Activated gamma-delta T cell treated with Interleukin-2 at 50 U/mL for 16 hours (primary cell): ENCODE results near the gene MYO7A.
"Not testable (repeated sequence)": the region's sequence is repeated elsewhere in the genome, so short reads cannot be mapped to it uniquely, and the experiment has no call there.

Experiments
- DNase-seq: peaks from one replicate; pipeline ENCODE4 v3.0.0-alpha.2; 2020

Gene MYO7A

GRCh38 chr11:77093056-77093891, 34.8 kb upstream of the MYO7A start:
- DNase-seq = no peak

GRCh38 chr11:77093987-77094840, 33.8 kb upstream of the MYO7A start:
- no peak for DNase-seq

- no peak for DNase-seq
These were observed 33.1 kb upstream of the MYO7A start for GRCh38 chr11:77094841-77095365.

- no peak for DNase-seq
These were observed 32.2 kb upstream of the MYO7A start for GRCh38 chr11:77095551-77096490.

- DNase-seq = no peak
These were observed 31.4 kb upstream of the MYO7A start for GRCh38 chr11:77096591-77097019.

DNA sequence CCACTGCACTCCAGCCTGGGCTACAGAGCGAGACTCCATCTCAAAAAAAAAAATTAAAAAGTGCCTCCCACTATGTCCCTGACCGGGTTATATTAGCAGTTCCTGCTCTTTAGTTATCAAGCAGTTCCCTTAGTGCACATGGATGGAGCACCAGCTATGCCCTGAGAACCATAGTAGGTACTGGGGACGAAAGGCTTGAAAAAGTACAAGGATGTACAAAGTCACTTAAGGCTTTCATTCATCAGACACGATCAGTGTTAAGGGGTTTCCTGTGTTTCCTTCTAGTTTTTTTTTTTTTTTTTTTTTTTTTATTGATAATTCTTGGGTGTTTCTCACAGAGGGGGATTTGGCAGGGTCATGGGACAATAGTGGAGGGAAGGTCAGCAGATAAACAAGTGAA, 30.9 kb upstream of the MYO7A start:
- DNase-seq = not testable (repeated sequence)

GRCh38 chr11:77100166-77101042, 27.6 kb upstream of the MYO7A start:
- no peak for DNase-seq

DNA sequence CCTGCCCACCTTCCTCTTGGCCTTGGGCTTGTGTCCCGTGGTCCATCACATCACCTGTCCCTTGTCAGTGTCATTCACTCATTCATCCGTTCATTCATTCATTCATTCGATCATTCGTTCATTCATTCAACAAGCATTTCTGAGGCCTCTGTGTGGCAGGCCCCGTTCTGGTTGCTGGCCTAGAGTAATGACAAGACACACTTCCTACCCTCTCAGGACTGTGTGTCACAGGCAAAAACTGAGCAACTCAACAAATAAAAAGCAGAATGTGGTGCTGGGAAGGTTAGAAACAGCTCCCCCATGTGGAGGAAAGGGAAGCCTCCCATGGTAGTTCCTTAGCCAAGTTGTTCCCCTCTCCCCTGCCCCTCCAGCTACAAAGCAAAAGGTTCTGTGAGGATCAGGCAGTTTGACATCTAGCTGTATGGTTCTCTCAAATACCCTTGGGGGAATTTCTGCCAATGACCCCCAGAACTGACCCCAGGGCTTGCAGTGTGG, 27.0 kb upstream of the MYO7A start:
- DNase-seq = no peak

GRCh38 chr11:77102246-77103210, 25.5 kb upstream of the MYO7A start, which contains the start of gene OMP:
Gene OMP (plus strand): TSS chr11:77102840. CDS start chr11:77102840, 0 bp downstream.
- DNase-seq = no peak

GRCh38 chr11:77103319-77103718, 24.7 kb upstream of the MYO7A start:
- DNase-seq = no peak

GRCh38 chr11:77104727-77105126, 23.3 kb upstream of the MYO7A start:
- no peak for DNase-seq

DNA sequence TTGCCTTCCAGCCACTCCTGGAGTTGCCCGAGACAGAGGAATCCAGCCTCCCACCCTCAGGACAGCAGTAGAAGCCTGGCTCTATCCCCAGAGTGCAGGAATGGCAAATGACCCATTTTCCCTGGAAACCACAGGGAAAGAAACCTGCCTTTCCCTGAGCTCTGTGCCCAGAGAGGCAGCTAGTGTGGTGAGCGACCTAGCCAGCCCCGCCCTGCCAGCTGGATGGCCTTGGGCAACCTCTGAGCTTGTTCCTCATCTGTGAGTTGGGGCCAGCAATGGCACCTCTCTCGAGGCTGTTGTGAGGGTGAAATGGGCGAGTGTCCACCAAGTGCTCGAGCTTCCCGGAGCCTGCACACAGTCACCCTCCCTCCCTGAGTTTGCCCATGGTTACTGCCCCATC, 21.7 kb upstream of the MYO7A start:
- DNase-seq = no peak

DNA sequence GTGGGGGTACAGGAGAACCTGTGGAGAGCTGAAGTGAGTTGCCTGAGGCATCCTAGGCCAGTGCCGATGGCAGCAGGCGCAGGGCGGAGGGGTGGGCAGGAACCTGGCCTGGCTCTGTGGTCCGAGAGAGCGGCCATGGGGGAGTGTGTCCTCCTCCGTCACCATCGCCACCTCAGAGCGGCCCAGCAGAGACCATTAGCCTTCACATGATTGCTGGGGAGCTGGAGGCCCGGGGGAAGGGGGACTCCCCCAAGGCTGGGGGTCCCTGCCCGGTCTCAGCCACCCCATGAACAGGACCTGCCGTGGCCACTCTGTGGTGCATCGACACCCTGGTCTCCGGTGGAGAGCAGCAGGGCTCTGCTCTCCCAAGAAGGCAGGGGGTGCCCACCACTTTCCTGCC, 21.3 kb upstream of the MYO7A start:
- DNase-seq = no peak

- DNase-seq = no peak
These were observed 20.1 kb upstream of the MYO7A start for GRCh38 chr11:77107950-77108349.

GRCh38 chr11:77108436-77108835, 19.6 kb upstream of the MYO7A start:
- DNase-seq = no peak

DNA sequence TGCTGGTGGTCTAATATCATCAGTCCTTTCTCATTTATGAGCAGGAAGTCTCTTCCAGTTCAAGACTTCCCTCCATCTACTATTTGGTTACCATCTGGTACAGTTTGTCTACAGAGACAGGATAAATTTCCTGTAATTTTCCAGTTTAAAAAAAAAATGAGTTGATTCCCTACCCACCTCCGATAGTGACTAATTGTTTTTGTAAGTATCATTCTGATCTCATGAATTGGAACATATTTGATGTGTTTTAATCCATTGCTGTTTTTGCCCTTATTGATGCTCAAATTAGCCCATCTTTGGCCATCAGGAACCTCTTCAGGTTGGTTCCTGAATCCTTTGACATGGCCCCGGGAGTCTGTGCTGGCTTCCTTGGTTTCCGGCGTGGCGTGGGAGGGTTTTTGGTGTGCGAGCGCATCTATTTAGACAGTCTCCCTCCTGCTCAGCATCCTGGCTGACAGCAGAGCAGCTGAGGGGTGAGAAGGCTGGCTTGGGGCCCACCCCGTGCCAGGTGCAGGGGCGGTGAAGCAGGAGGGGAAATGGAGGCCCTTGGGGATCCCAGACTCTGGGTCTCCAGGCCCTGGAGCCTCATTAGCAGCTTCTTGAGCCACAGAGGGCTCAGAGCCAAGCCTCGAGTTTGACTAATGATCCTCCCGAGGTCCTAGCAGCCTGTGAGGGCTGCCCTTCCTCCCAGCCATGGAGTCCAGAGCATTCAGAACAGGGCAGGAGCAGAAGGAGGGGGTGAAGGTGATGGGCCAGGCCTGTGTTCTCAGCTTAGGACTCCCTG, 18.6 kb upstream of the MYO7A start:
- DNase-seq = no peak

GRCh38 chr11:77110836-77111235, 17.2 kb upstream of the MYO7A start:
- no peak for DNase-seq

DNA sequence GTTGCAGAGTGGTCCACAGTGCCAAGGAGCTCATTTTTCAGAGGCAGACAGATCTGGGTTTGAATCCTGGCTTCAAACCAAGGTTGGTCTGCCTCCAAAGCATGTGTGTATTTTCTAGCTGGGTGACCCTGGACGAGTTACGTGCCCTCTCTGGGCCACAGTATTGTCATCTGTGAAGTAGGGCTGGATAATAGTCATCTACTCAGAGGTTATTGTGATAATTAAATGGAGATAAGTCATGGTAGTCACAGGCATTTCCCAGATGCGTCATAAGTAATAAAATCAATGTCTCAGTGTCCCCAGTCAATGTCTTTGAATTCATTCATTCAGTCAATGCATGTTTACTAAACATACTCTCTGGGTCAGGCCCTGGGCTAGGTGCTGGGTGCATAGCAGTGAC, 16.8 kb upstream of the MYO7A start:
- DNase-seq = no peak

DNA sequence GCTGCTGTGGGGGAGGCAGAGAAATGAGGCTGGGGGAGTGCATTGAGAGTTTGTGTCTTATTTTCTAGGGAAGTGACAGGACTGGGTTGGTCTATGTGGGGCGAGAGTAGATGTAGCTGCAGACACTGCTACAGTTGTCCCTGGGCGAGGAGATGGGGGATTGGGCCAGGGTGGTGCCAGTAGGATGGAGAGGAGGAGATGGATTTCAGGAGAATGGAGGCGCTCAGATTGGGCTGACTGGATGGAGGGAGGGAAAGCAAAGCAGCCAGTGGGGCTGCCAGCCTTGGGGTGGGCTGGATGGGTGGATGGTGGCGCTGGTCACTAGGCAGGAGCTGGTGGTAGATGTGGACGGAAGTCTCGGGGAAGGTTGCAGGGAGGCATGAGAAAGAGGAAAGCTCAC, 16.1 kb upstream of the MYO7A start:
- no peak for DNase-seq
